ENCODE measurements around the gene CCL8.

Gene CCL8

GRCh38 chr17:34366529-34367107 lies 47.4 kb downstream of the CCL8 start:
- Histone ChIP-seq H3K27ac (ENCODE audit: low read length) (peak overlapping the region; percentile 99), H2AFZ (ENCODE audit: low read depth, low read length) (no peak overlapping the region), H3K4me1 (ENCODE audit: insufficient read depth, low read length) (peaks cover 100% of the 10 kb centered on the region), H3K4me2 (ENCODE audit: insufficient read depth, low read length) (peak overlapping the region; percentile 20; the same call in 1 of the 2 replicates), H3K36me3 (ENCODE audit: insufficient read depth, low read length) (no peaks in the 10 kb centered on the region), H3K9me3 (ENCODE audit: insufficient read depth, low read length, severe bottlenecking) (no peaks in the 10 kb centered on the region), H3K27me3 (ENCODE audit: insufficient read depth, low read length, poor library complexity) (no peaks in the 10 kb centered on the region), H3K4me3 (ENCODE audit: low read depth in 1 of 2, low read length in 2 of 2) (no peak overlapping the region; a peak in 1 of 4 replicates), H3K79me2 (ENCODE audit: insufficient read depth, low read length) (no peaks in the 10 kb centered on the region), H4K20me1 (ENCODE audit: insufficient read depth, low read length) (no peaks in the 10 kb centered on the region), H3K9ac (ENCODE audit: low read depth, low read length) (peak overlapping the region; percentile 60)
- no peak for TF ChIP-seq CTCF (IDR thresholded peaks at IDR 0.05; ENCODE audit: borderline replicate concordance, extremely low read depth, low read length, poor library complexity, severe bottlenecking)
- no peak for TF ChIP-seq EZH2 (IDR thresholded peaks at IDR 0.05; ENCODE audit: borderline replicate concordance, low read depth, low read length, severe bottlenecking)
- ATAC-seq (ENCODE audit: insufficient read depth, low read depth) (no peak), DNase-seq (peak; percentile 36)

GRCh38 chr17:34367486-34368195 lies 48.4 kb downstream of the CCL8 start:
- no peaks in the 10 kb centered on the region for H3K36me3 ChIP-seq (ENCODE audit: insufficient read depth, low read length)
- peak overlapping the region; percentile 60 for H3K9ac ChIP-seq (ENCODE audit: low read depth, low read length)
- peak overlapping the region; percentile 99 for H3K27ac ChIP-seq (ENCODE audit: low read length)
- TF ChIP-seq CTCF (IDR thresholded peaks at IDR 0.05; ENCODE audit: borderline replicate concordance, extremely low read depth, low read length, poor library complexity, severe bottlenecking) (no peak), EZH2 (IDR thresholded peaks at IDR 0.05; ENCODE audit: borderline replicate concordance, low read depth, low read length, severe bottlenecking) (no peak)
- H3K79me2 ChIP-seq (ENCODE audit: insufficient read depth, low read length) = no peaks in the 10 kb centered on the region
- H3K4me3 ChIP-seq (ENCODE audit: low read depth in 1 of 2, low read length in 2 of 2) = no peak overlapping the region
- no peaks in the 10 kb centered on the region for H3K9me3 ChIP-seq (ENCODE audit: insufficient read depth, low read length, severe bottlenecking)
- H2AFZ ChIP-seq (ENCODE audit: low read depth, low read length) = no peak overlapping the region
- no peak overlapping the region for H3K4me2 ChIP-seq (ENCODE audit: insufficient read depth, low read length)
- DNase-seq (peak; percentile 39), ATAC-seq (ENCODE audit: insufficient read depth, low read depth) (no peak)
- no peaks in the 10 kb centered on the region for H3K27me3 ChIP-seq (ENCODE audit: insufficient read depth, low read length, poor library complexity)
- H4K20me1 ChIP-seq (ENCODE audit: insufficient read depth, low read length) = no peaks in the 10 kb centered on the region
- H3K4me1 ChIP-seq (ENCODE audit: insufficient read depth, low read length) = peaks cover 100% of the 10 kb centered on the region

- Histone ChIP-seq H3K9ac (ENCODE audit: low read depth, low read length) (peak overlapping the region; percentile 60), H3K27ac (ENCODE audit: low read length) (peak overlapping the region; percentile 99), H3K79me2 (ENCODE audit: insufficient read depth, low read length) (no peaks in the 10 kb centered on the region), H3K36me3 (ENCODE audit: insufficient read depth, low read length) (no peaks in the 10 kb centered on the region), H4K20me1 (ENCODE audit: insufficient read depth, low read length) (no peaks in the 10 kb centered on the region), H3K4me3 (ENCODE audit: low read depth in 1 of 2, low read length in 2 of 2) (no peak overlapping the region), H3K9me3 (ENCODE audit: insufficient read depth, low read length, severe bottlenecking) (no peaks in the 10 kb centered on the region), H2AFZ (ENCODE audit: low read depth, low read length) (no peak overlapping the region), H3K27me3 (ENCODE audit: insufficient read depth, low read length, poor library complexity) (no peaks in the 10 kb centered on the region), H3K4me2 (ENCODE audit: insufficient read depth, low read length) (no peak overlapping the region), H3K4me1 (ENCODE audit: insufficient read depth, low read length) (peaks cover 94% of the 10 kb centered on the region)
- TF ChIP-seq EZH2 (IDR thresholded peaks at IDR 0.05; ENCODE audit: borderline replicate concordance, low read depth, low read length, severe bottlenecking) (no peak), CTCF (IDR thresholded peaks at IDR 0.05; ENCODE audit: borderline replicate concordance, extremely low read depth, low read length, poor library complexity, severe bottlenecking) (no peak)
- DNase-seq = peak; percentile 36
- no peak for ATAC-seq (ENCODE audit: insufficient read depth, low read depth)
These were observed 49.1 kb downstream of the CCL8 start for GRCh38 chr17:34368196-34368945.

Data from DND-41 (cell line).